HPDE6-E6E7 (cell line): ENCODE measurements around the gene MAPKAPK2.

Experiments used
- DNase-seq: peaks from one replicate; pipeline ENCODE4 v3.0.0; 2011; ENCODE audit warnings: missing footprints; ENCODE audit errors: extremely low spot score

The MAPKAPK2 gene

GRCh38 chr1:206660136-206660535 is 24.6 kb upstream of the MAPKAPK2 start:
- DNase-seq = no peak

DNA sequence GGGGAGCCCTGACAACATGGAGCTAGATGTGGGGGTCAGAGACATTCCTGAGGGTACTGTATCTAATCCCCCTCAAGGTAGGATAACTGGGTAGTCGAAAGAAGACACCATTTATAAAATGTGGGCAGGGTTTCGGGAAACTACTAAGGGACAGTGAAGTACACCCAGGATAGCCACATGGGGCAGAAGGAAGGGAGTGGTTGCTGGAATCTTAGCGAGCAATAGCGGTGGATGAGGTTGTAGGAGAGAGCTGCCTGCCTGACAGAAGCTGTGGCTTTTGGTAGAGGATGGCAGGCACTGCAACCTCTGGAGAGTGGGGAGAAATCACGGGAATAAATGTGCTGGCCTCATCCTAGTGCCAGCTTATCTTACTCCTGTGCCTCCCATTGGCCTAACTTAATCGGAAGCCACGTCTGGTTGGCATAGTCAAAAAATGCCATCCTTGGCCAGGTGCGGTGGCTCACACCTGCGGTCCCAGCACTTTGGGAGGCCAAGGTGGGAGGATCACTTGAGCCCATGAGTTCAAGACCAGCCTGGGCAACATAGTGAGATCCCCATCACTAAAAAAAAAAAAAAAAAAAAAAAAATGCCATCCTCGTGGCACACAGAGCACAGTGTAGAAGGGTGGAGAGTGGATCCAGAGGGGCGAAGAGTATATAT is 23.4 kb upstream of the MAPKAPK2 start:
- no peak for DNase-seq

GRCh38 chr1:206662396-206663092 is 22.2 kb upstream of the MAPKAPK2 start:
- DNase-seq = no peak

DNA sequence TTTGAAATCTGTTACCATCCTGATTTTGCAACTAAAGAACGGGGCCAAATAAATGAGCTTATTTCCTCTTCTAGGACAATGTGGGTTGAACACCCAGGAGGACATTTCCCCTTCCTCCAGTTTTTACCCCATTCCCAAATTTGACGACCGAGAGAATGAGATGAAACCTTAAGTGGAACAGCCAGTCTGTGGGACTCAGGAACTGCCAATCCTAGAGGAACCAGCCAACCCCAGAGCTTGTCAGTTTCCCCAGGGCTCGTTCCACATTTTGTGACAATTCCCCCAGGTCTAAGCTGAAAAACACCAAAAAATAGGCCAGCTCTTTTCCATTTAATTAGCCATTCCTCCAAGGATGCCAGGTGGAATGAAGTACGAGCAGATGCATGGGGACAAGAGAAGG is 21.3 kb upstream of the MAPKAPK2 start:
- no peak for DNase-seq

DNA sequence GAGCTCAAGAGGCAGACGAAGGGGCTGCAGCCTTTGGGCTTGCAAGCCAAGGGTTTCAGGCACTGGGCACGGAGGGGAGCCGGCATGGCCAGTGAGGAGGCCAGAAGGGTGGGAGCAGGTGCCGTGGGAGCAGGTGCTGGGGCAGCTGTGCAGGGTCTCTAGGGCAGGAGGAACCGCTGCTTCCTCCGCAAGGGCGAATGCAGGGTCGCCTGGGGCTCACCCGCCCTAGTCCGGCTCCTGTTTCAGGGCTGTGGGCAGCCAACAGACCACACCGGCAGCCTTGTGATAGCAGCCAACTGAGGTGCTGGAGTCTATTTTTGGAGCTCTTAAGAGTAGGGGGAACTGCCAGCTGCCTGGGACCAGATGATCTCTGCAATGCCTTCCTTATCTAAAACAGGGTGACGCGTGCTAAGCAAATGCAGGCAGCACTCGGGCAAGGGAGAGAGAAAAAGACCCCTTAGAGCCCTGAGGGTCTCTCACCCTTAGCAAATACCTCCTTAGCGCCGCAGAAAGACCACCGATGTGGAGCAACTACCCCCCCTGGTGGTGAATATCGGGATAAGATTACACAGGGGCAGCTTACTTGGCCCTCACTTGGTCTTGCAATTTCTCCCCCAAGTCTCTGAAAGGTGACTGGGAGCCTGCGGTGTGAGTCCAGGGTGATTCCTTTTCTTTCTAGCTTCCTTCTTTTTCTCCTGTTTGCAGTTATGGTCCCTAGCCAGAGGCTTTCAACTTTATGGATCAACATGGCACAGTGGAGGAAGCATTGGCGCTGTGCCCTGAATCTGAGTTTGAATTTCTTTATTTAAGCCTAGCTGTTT is 20.7 kb upstream of the MAPKAPK2 start:
- DNase-seq = peak; percentile 49

DNA sequence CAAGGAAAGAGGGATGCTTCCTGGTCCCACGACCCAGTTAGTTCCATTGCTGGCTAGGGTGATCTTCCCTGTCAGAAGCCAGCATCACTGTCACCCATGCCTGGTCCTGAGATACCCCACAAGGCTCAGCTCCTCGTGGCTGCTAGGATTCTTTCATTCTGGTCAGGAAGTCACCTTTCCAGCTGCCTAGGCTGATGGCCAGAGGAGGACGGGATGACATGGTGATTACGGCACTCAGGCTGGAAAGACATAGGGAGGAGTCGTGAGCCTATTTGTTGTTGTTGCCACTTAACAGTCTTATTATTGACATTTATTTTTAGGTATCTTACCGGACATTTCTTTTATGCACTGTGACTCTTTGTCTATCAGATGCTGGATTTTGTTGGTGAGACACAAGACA is 20.0 kb upstream of the MAPKAPK2 start:
- DNase-seq = no peak

GRCh38 chr1:206666031-206666561 is 18.6 kb upstream of the MAPKAPK2 start:
- no peak for DNase-seq

- no peak for DNase-seq
Observed at GRCh38 chr1:206666954-206667665, 17.6 kb upstream of the MAPKAPK2 start.

- no peak for DNase-seq
Observed at GRCh38 chr1:206668351-206668750, 16.4 kb upstream of the MAPKAPK2 start.

DNA sequence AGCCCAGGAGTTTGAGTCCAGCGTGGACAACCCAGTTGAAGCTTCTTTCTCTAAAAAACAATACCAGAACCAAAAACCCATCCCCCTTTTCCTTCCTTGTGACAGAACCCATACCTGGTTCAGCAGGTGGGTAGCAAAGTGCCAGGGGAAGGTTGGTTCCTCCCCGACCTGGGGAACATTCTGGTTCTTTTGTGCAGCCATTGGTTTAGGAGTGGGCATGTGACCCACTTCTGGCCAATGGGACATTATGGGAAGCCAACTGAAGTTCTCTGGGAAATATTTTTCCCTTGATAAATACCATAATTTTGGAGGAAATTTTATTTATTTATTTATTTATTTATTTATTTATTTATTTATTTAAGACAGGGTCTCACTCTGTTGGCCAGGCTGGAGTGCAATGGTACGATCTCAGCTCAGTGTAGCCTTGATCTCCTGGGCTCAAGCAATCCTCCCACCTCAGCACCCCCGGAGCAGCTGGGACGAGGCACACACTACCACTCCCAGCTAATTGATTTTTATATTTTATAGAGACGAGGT is 15.8 kb upstream of the MAPKAPK2 start:
- DNase-seq = no peak

- no peak for DNase-seq
Observed at GRCh38 chr1:206672011-206672688, 12.6 kb upstream of the MAPKAPK2 start.

DNA sequence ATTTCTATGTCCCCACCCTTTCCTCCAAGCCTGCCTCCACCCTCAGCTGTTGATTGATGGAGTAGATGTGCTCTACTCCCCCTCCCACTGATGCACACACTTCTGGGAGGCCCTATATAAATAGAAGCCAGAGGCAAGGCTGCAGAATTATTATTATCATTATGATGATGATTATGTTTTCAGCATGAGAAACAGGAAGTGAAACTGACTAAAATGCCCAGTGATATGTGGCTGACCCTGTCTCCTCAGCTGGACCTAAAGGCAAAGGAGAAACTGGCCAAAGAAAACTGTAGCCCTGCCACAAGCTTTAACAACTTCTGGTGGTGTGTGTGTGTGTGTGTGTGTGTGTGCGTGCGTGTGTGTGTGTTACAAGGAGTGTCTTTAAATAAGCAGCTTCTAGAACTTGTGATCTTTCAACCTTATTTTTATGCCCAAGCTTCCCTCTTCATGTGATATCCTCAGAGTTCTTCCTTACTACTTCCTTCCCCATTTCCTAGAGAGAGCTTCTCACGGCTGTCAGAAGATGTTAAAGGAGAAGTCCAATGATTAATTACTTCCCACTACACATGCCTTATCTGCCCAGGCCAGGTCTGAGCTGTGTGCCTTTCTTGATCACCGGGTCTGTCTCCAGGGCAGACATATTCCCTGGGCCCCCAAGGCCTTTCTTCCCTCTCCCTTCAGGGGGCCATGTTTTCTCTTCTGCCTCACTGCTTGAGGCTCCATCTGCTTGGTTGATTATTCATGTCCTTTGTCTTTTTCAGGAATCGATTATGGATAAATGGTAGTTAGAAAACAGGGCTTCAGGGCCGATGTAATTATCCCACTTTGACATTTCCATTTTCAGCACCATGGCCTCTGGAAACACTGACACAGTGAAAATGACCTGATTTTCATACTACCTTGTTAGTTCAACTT is 11.6 kb upstream of the MAPKAPK2 start:
- DNase-seq = no peak

DNA sequence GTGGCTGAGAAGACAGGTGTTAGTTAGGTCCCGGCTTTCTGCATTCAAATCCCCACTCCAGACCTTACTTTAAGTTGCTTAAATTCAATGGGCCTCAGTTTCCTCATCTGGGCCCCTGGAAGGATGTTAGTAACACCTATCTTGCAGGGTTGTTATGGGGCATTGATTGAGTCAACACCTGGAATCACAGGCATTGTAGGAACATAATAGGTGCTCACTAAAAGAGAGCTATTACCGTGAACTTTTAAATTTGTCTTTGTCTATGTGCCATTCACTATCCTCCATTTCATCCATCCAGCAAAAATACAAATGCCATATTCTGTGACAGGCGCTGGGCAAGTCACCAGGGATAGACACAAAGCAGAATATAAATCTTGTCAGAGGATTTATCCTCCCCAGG is 10.5 kb upstream of the MAPKAPK2 start:
- DNase-seq = no peak

- peak; percentile 81 for DNase-seq
Observed at GRCh38 chr1:206674745-206675175, 9.9 kb upstream of the MAPKAPK2 start.

GRCh38 chr1:206676499-206676898 is 8.2 kb upstream of the MAPKAPK2 start:
- no peak for DNase-seq

DNA sequence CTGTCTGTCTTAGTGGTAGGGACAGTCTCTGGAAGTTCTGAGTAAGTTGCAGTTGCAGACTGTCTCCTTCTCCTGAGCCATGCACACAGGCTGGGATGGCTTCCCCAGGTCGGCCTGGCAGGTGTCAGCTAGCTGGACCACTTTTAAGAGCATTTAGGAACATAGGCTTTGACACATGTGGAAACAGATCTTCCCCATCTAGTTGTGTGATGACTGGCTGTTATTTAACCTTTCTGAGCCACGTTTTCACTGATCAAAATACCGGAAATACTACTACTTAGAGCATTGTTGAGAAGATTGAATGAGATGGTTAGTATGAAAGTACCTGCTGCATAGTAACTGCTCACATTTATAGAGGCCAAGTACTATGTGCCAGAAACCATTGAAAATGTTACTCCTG is 6.2 kb upstream of the MAPKAPK2 start:
- DNase-seq = no peak

DNA sequence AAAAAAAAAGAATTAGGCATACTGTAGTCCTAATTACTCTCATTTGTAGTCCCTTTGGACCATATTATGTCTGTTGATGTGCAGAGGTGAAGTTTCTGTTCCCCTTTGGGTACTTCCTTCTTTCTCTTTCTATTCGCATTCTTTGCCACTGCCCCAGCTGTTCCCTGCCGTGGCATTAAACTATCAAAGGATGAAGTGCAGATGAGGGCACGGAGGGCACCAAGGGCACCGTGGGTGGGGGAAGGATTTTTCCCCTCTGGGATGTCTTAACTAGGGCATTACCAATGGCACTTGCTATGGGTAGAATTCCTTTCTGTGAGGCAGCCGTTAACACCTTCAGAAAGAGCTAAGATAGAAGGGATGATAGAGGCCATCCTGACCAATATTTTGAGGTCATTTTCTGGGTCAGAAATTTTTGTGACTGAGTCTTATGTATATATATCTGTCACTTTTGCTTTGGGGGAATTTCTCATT is 4.9 kb upstream of the MAPKAPK2 start:
- no peak for DNase-seq

DNA sequence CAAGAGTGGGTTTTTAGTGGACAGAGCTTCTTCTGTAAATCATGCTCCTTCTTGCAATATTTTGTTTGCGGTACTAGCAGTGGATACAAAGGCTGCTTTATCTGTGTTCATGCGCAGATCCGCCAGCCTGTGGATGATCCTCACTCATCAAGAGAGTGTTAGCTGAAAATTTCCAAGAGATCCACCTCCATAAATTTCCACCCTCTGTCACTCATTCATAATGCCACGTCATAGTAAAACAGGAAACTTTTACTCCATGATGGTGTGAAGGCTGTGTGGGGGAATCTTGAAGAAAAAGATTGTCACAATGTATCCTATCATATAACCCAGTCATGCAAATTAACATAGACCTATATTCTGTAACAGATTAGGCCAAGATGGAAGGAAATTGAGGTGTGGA is 4.4 kb upstream of the MAPKAPK2 start:
- DNase-seq = no peak

GRCh38 chr1:206681359-206681758 is 3.3 kb upstream of the MAPKAPK2 start:
- DNase-seq = no peak

DNA sequence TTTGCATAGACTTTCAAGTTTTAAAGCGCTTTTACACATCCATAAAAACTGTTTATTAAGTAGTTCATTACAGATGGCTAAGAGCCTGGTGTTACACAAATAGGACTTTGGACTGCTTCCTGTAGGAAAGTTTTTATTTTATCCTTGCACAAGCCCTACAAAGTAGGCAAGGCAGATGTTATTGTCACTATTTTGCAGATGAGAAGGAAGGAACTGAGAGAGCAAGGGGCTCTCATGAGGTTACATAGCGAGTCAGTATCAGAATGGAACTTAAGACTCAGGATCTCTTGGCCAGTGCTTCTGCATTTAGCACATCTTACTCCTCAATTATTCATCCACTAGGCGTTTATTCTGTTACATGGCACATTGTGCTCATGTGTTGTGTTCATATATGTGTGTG is 2.6 kb upstream of the MAPKAPK2 start:
- no peak for DNase-seq
